HG02840 (cell line): ENCODE results near the gene SLC22A12.
"Not testable (repeated sequence)": the region's sequence is repeated elsewhere in the genome, so short reads cannot be mapped to it uniquely, and the experiment has no call there.

Experiments used
- ATAC-seq: cut with Tn5 transposase; IDR thresholded peaks from one replicate; pipeline ENCODE4 v1.9.1; 2021; ENCODE audit warnings: mild to moderate bottlenecking, moderate library complexity, moderate number of reproducible peaks; ENCODE audit not compliant: unreplicated experiment, low FRiP score

Gene SLC22A12

DNA sequence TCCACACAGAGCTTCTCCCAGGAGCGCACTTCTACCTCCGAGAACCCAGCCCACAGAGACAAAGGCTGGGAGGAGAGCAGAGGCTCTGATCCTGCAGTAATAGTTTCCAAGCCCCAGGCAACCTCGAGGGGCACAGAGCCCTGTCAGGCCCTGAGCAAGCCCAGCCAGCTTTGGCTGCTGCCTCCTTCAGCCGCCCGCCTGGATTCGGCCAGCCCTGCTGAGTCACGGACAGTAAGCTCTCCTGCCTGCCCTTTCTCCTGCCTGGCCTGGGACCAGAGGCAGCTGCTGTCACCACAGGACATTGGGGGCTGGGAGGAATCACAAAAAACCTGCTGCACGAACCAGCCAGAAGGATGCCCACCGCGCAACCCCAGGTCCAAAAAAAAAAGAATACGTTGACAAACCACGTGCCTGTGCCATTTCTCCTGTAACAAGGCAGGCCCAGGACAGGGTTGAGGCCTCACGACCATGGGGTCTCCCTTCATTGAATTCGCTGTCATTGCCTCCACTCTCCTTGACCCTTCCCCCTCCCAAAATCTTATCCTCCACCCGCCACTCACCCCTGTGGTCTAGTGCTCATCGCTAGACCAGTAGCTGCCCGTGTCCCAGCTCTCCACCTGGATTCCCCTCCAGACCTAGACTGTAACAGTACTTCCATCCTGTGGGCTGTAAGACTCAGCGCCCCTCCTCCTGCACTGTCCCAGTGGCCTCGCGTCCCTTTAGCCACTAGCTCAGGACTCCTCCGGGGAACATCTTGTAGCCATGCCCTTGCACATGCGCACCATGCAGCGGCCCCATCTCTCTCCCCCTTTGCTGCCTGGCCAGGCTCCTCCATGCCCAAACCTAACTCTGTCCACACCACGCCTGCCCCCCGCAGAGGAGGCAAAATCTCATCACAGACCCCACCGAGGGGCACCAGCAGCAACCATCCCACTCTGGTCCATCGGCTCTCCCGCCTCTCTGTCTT, 7.4 kb upstream of the SLC22A12 start:
- no peak for ATAC-seq

DNA sequence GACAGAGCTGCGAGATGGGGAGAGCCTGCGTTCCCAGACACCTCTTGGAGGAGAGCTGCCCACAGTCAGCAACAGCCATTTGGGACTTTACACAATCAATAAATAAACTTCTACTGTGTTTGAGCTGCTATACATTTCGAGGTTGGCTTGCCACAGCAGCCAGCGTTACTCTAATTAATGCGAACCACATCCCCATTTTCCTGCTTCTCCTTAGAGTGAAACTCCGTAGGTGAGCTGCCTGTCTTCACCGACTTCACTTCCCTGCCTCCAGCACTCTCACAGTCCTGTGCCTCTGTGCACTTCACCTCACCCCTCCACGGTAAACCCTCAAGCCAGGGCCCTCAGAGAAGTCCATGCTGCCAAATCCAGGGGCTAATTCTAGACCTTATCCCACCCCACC, 5.9 kb upstream of the SLC22A12 start:
- no peak for ATAC-seq

DNA sequence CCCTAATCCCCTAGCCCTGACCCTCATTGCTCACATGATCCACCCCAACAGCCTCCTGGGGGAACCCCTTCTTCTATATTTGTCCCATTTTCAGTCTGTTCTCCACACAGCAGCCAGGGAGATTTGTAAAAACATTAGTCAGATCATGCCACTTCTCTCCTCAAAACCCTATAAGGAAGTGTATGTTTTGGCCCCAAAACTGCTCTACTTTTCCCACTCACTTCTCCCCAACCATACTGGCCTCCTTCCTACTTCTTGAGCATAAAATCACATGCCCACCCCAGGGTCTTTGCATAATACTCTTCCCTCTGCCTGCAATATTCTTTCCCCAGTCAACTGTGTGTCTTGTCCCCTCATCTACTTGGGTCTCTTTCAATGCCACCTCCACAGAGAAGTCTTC, 4.7 kb upstream of the SLC22A12 start:
- no peak for ATAC-seq

- ATAC-seq: no peak
These were observed 2.3 kb upstream of the SLC22A12 start for GRCh38 chr11:64588701-64589100.

DNA sequence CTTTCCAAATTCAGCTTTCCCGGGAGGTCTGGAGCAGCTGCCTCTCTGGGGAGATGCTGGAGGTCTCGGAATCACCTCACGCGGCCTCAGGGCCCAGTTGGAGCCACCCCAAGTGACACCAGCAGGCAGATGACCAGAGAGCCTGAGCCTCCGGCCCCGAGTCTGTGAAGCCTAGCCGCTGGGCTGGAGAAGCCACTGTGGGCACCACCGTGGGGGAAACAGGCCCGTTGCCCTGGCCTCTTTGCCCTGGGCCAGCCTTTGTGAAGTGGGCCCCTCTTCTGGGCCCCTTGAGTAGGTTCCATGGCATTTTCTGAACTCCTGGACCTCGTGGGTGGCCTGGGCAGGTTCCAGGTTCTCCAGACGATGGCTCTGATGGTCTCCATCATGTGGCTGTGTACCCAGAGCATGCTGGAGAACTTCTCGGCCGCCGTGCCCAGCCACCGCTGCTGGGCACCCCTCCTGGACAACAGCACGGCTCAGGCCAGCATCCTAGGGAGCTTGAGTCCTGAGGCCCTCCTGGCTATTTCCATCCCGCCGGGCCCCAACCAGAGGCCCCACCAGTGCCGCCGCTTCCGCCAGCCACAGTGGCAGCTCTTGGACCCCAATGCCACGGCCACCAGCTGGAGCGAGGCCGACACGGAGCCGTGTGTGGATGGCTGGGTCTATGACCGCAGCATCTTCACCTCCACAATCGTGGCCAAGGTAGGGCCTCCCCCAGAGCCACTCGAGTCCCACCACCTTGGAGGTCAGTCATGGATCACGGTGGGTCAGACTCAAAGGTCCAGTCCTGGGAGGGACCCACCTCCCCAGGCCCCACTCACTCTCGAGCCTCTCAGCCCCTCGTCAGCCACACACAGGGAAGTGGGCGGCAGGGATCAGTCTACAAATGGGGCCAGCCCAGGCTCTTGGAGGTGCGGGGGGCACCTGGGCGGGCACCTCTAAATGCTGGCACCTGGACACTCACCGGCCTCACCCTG, 525 bp downstream of the SLC22A12 start:
- ATAC-seq: no peak

DNA sequence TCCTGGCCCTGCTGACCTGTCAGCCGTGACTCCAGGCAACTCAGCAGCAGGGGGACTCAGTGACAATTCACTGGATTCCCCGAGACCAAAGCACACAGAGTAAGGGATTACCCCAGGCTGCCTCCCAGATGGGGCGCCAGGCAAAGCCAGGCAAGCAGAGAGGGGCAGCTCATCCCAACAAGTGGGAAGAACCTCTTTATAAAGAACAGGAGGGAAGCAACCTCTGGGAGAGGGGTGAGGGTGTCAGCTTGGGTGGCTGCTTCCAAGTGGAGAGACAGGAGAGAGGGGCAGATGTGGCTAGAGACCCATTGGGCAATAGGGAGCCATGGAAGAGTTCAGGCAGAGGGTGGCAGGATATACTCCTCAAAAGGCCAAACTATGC, 1.2 kb downstream of the SLC22A12 start:
- no peak for ATAC-seq

DNA sequence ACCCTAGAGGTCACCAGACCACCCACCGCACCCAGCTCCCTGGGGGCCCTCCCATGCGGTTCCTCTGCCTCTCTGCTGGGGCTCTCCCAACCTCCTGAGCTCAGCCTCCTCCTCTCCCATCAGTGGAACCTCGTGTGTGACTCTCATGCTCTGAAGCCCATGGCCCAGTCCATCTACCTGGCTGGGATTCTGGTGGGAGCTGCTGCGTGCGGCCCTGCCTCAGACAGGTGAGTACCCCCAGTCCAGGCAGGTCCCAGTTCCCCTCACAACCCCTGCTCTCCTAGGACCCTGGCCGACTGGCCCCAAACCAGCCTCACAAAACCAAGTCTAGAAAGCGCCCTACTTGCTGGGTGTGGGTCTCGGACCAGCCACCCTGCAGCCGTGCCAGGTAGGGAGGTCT, 1.6 kb downstream of the SLC22A12 start:
- no peak for ATAC-seq

DNA sequence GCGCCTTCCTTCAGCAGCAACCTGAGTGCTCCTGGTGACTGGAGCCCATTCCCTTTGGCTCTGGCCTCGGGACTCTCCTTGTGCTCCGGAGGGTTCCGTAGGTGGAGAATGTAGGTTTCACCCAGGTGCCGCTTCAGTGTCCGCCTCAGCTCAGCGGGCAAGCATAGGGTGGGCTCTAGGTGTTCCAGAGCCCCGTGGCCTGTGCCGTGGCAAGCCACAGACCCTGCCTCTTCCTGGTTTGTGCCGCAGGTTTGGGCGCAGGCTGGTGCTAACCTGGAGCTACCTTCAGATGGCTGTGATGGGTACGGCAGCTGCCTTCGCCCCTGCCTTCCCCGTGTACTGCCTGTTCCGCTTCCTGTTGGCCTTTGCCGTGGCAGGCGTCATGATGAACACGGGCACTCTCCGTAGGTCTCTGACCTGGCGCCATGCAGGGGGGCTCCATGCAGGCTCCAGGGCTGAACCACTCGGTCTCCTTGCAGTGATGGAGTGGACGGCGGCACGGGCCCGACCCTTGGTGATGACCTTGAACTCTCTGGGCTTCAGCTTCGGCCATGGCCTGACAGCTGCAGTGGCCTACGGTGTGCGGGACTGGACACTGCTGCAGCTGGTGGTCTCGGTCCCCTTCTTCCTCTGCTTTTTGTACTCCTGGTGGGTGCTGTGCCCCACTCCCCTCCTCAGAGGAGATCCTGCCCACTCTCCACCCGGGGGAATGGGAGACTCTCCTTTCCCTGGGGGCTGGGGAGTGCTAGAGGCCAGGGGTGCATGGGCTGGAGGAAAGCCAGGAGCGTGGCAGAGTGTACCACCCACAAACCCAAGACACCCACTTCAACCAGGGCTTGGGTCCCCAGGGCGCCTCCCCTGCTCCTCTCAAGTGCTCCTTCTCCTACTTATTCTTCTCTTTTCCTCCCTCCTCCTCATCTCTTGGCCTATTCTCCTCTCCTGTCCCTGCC, 2.4 kb downstream of the SLC22A12 start:
- no peak for ATAC-seq

GRCh38 chr11:64594159-64594939, 3.3 kb downstream of the SLC22A12 start:
- no peak for ATAC-seq

DNA sequence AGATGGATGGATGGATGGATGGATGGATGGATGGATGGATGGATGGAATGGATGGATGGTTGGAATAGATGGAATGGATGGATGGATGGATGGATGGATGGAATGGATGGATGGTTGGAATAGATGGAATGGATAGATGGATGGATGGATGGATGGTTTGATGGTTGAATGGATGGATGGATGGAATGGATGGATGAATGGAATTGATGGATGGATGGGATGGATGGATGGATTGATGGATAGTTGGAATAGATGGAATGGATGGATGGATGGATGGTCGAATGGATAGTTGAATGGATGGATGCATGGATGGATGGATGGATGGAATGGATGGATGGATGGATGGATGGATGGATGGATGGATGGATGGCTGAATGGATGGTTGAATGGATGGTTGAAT, 4.9 kb downstream of the SLC22A12 start:
- not testable (repeated sequence) for ATAC-seq

- ATAC-seq: no peak
These were observed 6.7 kb downstream of the SLC22A12 start for GRCh38 chr11:64597671-64598101.

GRCh38 chr11:64598106-64598796, 7.2 kb downstream of the SLC22A12 start:
- no peak for ATAC-seq

DNA sequence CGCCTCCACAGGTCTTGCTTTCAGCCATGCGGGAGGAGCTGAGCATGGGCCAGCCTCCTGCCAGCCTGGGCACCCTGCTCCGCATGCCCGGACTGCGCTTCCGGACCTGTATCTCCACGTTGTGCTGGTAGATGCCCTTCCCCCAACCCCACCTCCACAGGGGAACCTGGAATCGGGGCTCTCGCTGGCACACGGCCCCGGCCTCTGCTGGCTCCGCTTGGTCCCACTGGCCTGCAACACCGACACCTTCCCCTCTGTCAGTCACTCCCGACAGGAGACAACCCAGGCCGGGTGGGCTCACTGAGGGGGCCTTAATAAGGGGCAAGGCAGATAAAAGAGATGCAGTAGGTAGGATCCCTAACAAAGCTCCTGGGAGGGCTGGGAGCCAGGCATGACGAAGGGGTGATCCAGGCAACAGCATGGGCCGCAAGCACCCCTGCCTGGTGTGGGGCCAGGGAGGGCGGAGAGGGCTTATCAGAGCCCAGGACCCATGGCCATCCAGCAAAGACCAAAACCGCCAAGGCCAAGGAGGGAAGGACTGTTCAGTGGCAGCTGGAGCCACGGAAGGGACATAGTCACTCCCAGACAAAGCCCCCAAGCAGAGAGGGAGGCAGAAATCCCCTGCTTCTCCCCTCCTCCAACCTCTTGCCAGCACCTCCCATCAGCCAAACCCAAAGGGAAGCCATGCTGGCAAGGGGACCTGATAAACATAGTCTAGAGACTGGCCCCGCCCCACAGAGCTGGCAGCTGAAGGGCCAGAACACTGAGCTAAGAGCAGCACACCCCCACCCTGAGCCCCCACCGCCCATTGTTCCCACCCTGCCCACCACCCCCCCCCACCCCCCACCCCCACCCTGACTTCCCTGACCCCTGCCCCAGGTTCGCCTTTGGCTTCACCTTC, 8.0 kb downstream of the SLC22A12 start:
- no peak for ATAC-seq

- ATAC-seq: no peak
These were observed 8.7 kb downstream of the SLC22A12 start for GRCh38 chr11:64599698-64600211.

DNA sequence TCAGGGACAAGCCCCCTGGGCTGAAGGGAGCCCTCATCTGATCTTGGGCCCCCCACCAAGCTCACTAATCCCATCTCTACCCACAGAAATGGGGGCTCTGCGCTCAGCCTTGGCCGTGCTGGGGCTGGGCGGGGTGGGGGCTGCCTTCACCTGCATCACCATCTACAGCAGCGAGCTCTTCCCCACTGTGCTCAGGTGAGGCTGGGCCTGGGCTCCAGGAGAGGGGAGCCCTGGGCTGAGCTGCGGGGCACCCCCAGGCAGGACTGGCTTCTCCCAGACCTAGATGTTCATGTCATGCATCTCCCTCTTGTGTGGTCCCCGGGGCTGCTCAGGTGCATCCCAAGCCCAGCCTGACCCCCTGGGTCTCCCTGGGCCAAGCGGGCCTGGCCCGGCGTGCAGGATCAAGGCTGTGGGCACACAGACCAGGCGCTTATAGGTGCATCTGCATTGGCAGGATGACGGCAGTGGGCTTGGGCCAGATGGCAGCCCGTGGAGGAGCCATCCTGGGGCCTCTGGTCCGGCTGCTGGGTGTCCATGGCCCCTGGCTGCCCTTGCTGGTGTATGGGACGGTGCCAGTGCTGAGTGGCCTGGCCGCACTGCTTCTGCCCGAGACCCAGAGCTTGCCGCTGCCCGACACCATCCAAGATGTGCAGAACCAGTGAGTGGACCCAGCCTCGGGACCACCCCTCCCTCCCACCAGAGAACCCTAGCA, 9.4 kb downstream of the SLC22A12 start:
- no peak for ATAC-seq

DNA sequence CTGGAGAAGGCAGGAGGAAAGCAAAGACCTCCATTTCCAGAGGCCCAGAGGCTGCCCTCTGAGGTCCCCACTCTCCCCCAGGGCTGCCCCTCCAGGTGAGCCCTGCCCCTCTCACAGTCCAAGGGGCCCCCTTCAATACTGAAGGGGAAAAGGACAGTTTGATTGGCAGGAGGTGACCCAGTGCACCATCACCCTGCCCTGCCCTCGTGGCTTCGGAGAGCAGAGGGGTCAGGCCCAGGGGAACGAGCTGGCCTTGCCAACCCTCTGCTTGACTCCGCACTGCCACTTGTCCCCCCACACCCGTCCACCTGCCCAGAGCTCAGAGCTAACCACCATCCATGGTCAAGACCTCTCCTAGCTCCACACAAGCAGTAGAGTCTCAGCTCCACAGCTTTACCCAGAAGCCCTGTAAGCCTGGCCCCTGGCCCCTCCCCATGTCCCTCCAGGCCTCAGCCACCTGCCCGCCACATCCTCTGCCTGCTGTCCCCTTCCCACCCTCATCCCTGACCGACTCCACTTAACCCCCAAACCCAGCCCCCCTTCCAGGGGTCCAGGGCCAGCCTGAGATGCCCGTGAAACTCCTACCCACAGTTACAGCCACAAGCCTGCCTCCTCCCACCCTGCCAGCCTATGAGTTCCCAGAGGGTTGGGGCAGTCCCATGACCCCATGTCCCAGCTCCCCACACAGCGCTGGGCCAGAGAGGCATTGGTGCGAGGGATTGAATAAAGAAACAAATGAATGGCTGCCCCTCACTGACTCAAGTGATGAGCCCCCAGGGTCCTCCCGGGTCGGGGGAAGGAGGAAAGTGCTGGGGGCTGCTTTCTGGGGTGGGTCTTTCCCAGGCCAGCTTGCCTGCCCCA, 10.8 kb downstream of the SLC22A12 start:
- ATAC-seq: no peak
